HEK293 (cell line): ENCODE measurements around the gene GATAD2A.

Experiments
- CTCF ChIP-seq: fragments of 450-650 bp; formaldehyde crosslinking; IDR thresholded peaks from 2 replicates; pipeline ENCODE4 v1.5.1; 2016; ENCODE audit warnings: missing biosample characterization, missing genetic modification characterization
- KLF10 ChIP-seq: fragments of 450-650 bp; IDR thresholded peaks from 2 replicates; pipeline ENCODE4 v1.5.1; 2018; ENCODE audit warnings: missing biosample characterization, mild to moderate bottlenecking, missing genetic modification characterization
- ZNF10 ChIP-seq: fragments of 450-650 bp; formaldehyde crosslinking; IDR thresholded peaks from 2 replicates; pipeline ENCODE4 v1.5.1; 2017; ENCODE audit warnings: missing biosample characterization, missing genetic modification characterization
- ZNF174 ChIP-seq: fragments of 450-650 bp; formaldehyde crosslinking; IDR thresholded peaks from 2 replicates; pipeline ENCODE4 v1.5.0; 2017; ENCODE audit warnings: missing biosample characterization, mild to moderate bottlenecking, missing genetic modification characterization
- ZNF248 ChIP-seq: fragments of 450-650 bp; formaldehyde crosslinking; IDR thresholded peaks from 2 replicates; pipeline ENCODE4 v1.5.1; 2017; ENCODE audit warnings: missing biosample characterization, missing genetic modification characterization
- ZNF48 ChIP-seq: fragments of 450-650 bp; formaldehyde crosslinking; IDR thresholded peaks from 2 replicates; pipeline ENCODE4 v1.5.1; 2016; ENCODE audit warnings: missing biosample characterization, missing genetic modification characterization
- ZNF768 ChIP-seq: fragments of 450-650 bp; formaldehyde crosslinking; IDR thresholded peaks from 2 replicates; pipeline ENCODE4 v1.5.1; 2018; ENCODE audit warnings: missing biosample characterization, mild to moderate bottlenecking, missing genetic modification characterization

GRCh38 chr19:19538785-19539166 is 133.3 kb downstream of the GATAD2A start:
- TF ChIP-seq KLF10 (tag by site-specific recombination) (no peak), CTCF (tag by site-specific recombination) (no peak), ZNF10 (no peak), ZNF174 (tag by site-specific recombination) (no peak), ZNF768 (tag by site-specific recombination) (no peak), ZNF48 (tag by site-specific recombination) (no peak), ZNF248 (tag by site-specific recombination) (no peak)
